Lung (tissue), 12 donors: ENCODE results near the gene NTF3. TPM values are rescaled to one million over a fixed set of nuclear protein-coding genes. Genes with fewer than 3 reads are reported as not detected.

ENCODE experiments used
- ATAC-seq: fragments of 200-7000 bp; cut with Tn5 transposase; one replicate; pipeline ENCODE4 v1.9.1; 2020; ENCODE audit warnings: moderate number of reproducible peaks; ENCODE audit not compliant: insufficient read depth, low FRiP score
- DNase-seq, 3 donors: peaks; one replicate each; pipeline ENCODE4 v3.0.0-alpha.2; 2013 to 2017
- H3K27ac ChIP-seq, 2 donors: one replicate each; pipeline ENCODE4 v1.5.1; 2013; ENCODE audit warnings: mild to moderate bottlenecking in 2 of 2, moderate library complexity in 2 of 2, control low read depth in 1 of 2, inconsistent platforms in 1 of 2, low read depth in 1 of 2, low read length in 1 of 2
- H3K27me3 ChIP-seq, 3 donors: one replicate each; pipeline ENCODE4 v1.5.1; 2013; ENCODE audit warnings: low read length in 2 of 3; ENCODE audit not compliant: control insufficient read depth in 3 of 3, insufficient read depth in 3 of 3
- H3K36me3 ChIP-seq, 4 donors: one replicate each; pipeline ENCODE4 v1.5.1; 2013; ENCODE audit warnings: low read length in 4 of 4, mild to moderate bottlenecking in 1 of 4, moderate library complexity in 1 of 4; ENCODE audit not compliant: control insufficient read depth in 4 of 4, insufficient read depth in 4 of 4
- H3K4me1 ChIP-seq, 5 donors: one replicate each; pipeline ENCODE4 v1.5.1; 2013; ENCODE audit warnings: low read length in 5 of 5, mild to moderate bottlenecking in 2 of 5, moderate library complexity in 1 of 5; ENCODE audit not compliant: control insufficient read depth in 5 of 5, insufficient read depth in 5 of 5
- H3K4me3 ChIP-seq: one replicate; pipeline ENCODE4 v1.5.1; 2013; ENCODE audit warnings: mild to moderate bottlenecking, control low read depth, moderate library complexity
- H3K9ac ChIP-seq, 2 donors: one replicate each; pipeline ENCODE4 v1.5.1; 2013; ENCODE audit warnings: low read length in 2 of 2, control low read depth in 1 of 2; ENCODE audit not compliant: insufficient read depth in 1 of 2
- H3K9me3 ChIP-seq, 4 donors: one replicate each; pipeline ENCODE4 v1.5.1; 2013; ENCODE audit warnings: low read length in 3 of 4, mild to moderate bottlenecking in 1 of 4, moderate library complexity in 1 of 4; ENCODE audit not compliant: control insufficient read depth in 4 of 4, insufficient read depth in 3 of 4
- CTCF ChIP-seq: IDR thresholded peaks from 2 replicates; pipeline ENCODE4 v1.5.1; 2012; ENCODE audit warnings: mild to moderate bottlenecking; ENCODE audit errors: control extremely low read depth, extremely low read depth
- WGBS, 2 donors: extraction: QIAGEN DNeasy Blood & Tissue Kit; methylation state at CpG; one replicate each; pipeline ENCODE4 v1.1.7; 2013; 5-methylcytosine and 5-hydroxymethylcytosine counted together
- polyA plus RNA-seq, 2 donors: library from polyadenylated mRNA; stranded (reverse); fragments of 200-250 nt; gene quantifications; one replicate each; pipeline ENCODE4 v1.2.1, GENCODE V29; 2013
- total RNA-seq, 2 donors: library from RNA; depleted of rRNA in 1 of 2; stranded (reverse); fragments of >200 nt in 1 of 2; gene quantifications; one replicate each; pipeline ENCODE4 v1.2.1, GENCODE V29; 2014 to 2021
- donor health status: control.
- donor health status: control.
- donor health status: Bipolar disorder and iron deficiency.
- donor health status: healthy.
- donor health status: DM: yes; HTN: yes; CAD: no.

NTF3 gene
- total and polyA plus RNA-seq, 4 donors, result 0.84 to 2.7 (median 1.0) TPM

- no peak overlapping the region for H3K9ac ChIP-seq
- peaks cover 0 to 4% (median 0%) of the 10 kb centered on the region in 3 donors for H3K27me3 ChIP-seq
- 23 to 24% methylated on average over 13 of the region's 13 CpGs for WGBS, 2 donors
- no peaks in the 10 kb centered on the region for H3K36me3 ChIP-seq
- no peak for TF ChIP-seq CTCF
- H3K4me3 ChIP-seq, result no peak overlapping the region
- no peak for ATAC-seq
- H3K4me1 ChIP-seq, result peaks cover 0 to 7% (median 2%) of the 10 kb centered on the region in 5 donors
- H3K9me3 ChIP-seq, result no peaks in the 10 kb centered on the region
- DNase-seq, result peak; percentile 72 to 86 (median 73)
- H3K27ac ChIP-seq, result no peak overlapping the region
Observed at GRCh38 chr12:5395443-5396271, 36.3 kb upstream of the NTF3 start.

- 89 to 100% methylated on average over 1 of the region's 1 CpG for WGBS, 2 donors
- Histone ChIP-seq H3K27ac (no peak overlapping the region), H3K4me3 (no peak overlapping the region), H3K4me1 (peaks cover 0 to 7% (median 2%) of the 10 kb centered on the region in 5 donors), H3K27me3 (peaks cover 0 to 6% (median 0%) of the 10 kb centered on the region in 3 donors), H3K9ac (no peak overlapping the region), H3K36me3 (no peaks in the 10 kb centered on the region), H3K9me3 (no peaks in the 10 kb centered on the region)
- DNase-seq, result peak in 1 of 3 donors; percentile 7
- ATAC-seq, result no peak
- TF ChIP-seq CTCF, result no peak
Observed at GRCh38 chr12:5396541-5396940, 35.4 kb upstream of the NTF3 start.

- H3K9me3 ChIP-seq, result no peaks in the 10 kb centered on the region
- no peaks in the 10 kb centered on the region for H3K36me3 ChIP-seq
- H3K9ac ChIP-seq, result no peak overlapping the region
- 96 to 97% methylated on average over 2 of the region's 2 CpGs for WGBS, 2 donors
- DNase-seq (no peak), ATAC-seq (no peak)
- no peak for TF ChIP-seq CTCF
- no peak overlapping the region for H3K27ac ChIP-seq
- peaks cover 0 to 12% (median 2%) of the 10 kb centered on the region in 5 donors for H3K4me1 ChIP-seq
- no peak overlapping the region for H3K4me3 ChIP-seq
- H3K27me3 ChIP-seq, result peaks cover 0 to 13% (median 0%) of the 10 kb centered on the region in 3 donors
Observed at GRCh38 chr12:5399266-5399665, 32.6 kb upstream of the NTF3 start.
